Measurements from ENCODE around the gene MYH6. TPM values are rescaled to one million over a fixed set of nuclear protein-coding genes. Genes with fewer than 3 reads are reported as not detected.
A peak's percentile ranks its signal among the peaks of the same experiment; 100 is the strongest.

The MYH6 gene
- total RNA-seq, 1 experiment from 2014 or later: not detected

DNA sequence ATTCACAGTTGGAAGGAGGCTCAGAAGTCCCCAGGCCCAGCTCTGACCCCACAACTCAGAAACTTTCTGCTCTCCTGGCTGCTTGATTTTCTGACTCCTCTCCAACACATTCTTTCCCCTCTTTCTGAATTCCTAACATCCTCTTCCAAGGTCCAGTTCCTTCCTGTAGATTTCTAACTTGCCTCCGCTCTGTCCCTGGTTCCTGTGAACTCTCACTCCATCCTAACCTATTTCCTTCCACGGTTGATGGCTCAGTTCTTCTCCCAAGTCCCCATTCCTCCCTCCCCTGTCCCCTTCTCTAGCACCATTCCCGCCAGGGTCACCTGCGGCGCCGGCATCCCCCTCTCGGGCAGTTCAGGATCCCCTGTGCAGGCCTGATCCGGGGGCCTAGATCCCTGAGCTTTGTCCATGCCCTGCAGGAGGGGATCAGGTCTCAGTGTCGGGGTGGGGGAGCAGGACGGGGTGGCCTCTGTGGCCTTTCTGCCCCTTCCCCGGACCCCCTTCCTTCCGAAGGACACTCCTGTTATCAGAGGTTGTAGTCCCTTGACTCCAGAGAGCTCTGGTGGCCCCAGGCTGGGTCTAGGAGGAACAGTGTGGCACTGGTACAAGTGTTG, 49.4 kb downstream of the MYH6 start:
- DNase-seq (ENCODE audit: low spot score): no peak

GRCh38 chr14:23358042-23358441, 50.0 kb downstream of the MYH6 start:
- no peak for DNase-seq (ENCODE audit: low spot score)

DNA sequence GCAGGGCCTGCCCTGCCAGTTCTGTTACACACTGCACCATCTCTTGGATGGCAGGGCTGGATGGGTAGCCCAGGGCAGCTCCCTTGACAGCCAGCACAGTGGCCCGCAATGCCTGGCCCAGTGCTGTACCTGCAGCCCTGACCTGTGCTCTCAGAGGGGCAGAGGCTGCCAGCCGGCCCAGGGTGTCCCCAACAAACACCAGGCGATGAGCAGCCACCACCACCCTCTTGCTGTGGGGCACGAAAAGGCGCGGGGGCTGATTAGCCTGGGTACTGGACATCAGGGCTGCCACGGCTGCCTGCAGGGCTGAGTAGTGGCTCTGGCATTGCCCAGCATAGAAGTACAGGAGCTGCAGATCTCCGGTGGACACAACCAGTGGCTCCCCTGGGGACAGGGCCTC, 50.8 kb downstream of the MYH6 start:
- no peak for DNase-seq (ENCODE audit: low spot score)

DNA sequence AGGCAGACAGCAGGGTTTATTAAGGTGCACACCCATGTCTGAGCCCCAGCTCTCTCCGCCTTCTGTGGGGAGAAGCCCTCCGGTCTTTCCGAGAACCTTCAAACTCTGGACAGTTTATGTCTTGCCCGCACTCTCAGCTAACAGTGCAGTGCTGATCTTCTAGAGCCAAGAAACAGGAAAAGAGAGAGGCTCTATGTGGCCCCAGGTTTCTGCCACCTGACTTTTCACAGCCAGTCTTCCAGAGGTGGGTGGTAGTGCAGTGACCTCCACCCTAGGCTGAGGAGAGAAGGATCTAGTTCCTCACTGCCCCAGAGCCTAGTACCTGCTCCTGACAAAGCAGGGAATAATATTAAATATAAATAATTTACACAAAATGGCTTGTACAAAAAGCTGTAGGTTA, 51.4 kb downstream of the MYH6 start:
- DNase-seq (ENCODE audit: low spot score): no peak

DNA sequence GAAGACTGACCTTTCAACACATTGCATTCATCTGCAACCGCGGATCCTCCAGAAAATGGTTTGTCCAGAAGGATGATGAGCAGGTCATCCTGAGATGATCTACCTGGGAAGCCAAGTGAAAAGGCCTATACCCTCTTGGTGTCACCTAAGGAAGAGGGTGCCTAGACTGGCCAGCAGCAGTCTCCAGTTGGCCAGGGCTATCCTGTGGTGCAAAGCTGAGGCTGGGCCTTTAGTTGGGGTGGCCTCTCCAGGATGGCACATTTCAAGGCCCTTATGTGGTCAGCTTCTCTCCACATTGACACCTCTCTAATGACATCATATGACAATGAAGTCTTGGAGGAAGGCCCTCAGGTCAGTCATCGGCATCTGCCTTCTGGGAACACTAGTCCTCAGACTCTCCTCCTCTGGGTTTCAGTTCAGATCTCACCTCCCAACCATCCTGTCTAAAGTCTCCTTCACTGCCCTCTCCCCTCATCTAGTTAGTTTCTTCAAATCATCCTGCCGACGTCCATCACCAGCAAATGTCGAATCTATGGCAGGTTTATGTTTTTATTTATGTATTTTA, 52.1 kb downstream of the MYH6 start:
- DNase-seq (ENCODE audit: low spot score): no peak

DNA sequence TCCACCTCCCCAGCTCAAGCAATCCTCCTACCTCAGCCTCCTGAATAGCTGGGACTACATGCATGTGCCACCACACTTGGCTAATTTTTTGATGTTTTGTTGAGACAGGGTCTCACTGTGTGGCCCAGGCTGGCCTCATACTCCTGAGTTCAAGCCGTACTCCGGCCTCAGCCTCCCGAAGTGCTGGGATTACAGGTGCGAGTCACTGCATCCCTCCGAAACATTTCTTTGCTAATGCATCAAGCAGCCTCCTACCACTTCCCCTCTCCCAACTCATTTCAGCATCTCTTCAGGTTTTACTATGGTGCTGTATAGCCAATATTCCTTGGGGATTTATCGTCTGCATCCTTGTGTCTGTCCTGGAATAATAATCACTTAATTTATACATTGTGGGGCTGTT, 53.1 kb downstream of the MYH6 start:
- DNase-seq (ENCODE audit: low spot score): no peak

GRCh38 chr14:23353433-23353780, 54.7 kb downstream of the MYH6 start:
- no peak for DNase-seq (ENCODE audit: low spot score)

GRCh38 chr14:23352506-23353432, 55.3 kb downstream of the MYH6 start, which contains the start of gene SLC22A17:
TSS of gene SLC22A17 (minus strand) at chr14:23352887.
- DNase-seq (ENCODE audit: low spot score): peak; percentile 71

DNA sequence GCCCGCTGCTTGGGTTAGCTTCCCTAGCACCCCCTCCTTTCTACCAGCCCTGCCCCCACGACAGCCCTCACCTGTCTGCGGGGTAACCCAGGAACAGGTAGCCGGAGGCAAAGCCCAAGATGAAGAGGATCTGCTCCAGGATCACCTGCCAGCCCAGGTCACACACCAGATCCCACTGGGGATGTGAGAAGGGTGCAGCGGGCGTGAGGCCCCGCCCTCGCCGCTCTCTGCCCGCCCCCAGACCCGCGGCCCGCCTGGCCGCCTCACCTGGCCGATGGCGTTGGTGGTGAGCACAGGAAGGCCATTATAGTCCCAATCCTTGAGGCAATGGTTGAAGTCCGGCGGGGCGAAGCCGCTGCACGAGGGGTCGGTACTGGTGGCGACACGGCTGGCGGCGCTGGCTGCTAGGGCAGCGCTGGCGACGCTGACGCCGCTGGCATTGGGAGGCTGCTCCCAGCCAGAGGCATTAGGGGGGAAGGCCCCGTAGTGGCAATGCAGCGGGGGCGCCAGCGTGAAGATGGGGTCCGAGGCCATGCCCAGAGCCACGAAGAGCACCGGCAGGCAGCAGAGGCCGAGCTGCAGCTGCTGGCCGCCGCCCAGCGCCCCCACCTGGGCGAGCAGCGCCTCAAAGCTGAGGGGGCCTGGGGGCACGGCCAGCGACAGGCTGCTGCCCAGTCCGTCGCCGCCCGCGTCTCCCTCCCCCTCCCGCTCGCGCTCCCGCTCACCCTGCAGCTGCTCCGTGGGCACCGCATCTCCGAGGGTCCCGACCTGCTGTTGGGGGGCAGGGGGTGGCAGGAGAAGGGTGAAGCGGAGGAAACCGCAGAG, 56.2 kb downstream of the MYH6 start:
- DNase-seq (ENCODE audit: low spot score): no peak

DNA sequence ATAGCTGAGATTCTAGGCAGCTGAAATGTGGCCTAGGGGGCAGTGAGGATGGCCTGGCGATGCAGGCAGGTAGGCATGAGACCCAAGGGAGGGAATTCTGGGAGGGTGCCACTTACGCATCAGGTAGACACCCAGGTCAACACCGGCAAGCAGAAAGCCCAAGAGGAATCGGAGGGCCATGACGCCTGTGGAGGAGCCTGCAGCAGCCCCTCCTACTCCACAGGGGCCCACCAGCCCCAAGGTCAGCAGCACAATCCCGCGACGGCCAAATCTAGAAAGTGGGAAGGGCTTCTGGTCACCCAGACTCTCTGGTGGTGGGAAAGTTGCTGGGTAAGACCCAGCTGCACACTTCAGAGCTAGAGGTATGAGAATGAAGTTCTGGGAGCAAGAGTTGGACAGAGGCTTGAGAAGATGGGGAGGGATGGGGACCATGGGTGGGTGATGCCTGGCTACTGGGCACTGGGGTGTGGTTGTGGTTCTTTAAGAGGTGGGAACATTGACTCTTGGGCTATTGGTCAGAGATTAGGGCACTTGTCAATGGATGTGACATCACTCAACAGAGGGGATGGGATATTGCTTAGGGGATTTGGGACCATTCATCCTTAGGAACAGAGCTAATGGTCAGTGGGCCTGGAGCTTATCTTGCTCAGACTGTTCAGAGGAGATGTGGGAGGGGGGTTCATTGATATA, 58.8 kb downstream of the MYH6 start:
- DNase-seq (ENCODE audit: low spot score): no peak

DNA sequence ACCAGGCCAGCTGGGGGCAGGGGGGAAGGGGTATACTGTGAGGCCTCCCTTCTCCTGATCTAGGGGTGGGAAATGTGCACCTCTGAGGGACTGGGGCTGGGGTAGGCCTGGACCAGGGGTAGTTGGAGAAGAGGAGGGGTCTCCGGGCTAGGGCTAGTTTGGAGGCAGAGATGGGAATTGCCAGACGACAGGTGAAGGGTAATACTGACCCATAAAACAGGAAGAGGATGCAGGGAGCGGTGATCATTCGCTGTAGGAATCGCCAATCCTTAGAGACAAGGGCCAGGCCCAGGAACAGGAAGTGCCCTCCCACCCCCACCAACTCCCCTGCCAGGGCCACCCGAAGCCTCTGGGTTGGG, 59.8 kb downstream of the MYH6 start:
- no peak for DNase-seq (ENCODE audit: low spot score)

DNA sequence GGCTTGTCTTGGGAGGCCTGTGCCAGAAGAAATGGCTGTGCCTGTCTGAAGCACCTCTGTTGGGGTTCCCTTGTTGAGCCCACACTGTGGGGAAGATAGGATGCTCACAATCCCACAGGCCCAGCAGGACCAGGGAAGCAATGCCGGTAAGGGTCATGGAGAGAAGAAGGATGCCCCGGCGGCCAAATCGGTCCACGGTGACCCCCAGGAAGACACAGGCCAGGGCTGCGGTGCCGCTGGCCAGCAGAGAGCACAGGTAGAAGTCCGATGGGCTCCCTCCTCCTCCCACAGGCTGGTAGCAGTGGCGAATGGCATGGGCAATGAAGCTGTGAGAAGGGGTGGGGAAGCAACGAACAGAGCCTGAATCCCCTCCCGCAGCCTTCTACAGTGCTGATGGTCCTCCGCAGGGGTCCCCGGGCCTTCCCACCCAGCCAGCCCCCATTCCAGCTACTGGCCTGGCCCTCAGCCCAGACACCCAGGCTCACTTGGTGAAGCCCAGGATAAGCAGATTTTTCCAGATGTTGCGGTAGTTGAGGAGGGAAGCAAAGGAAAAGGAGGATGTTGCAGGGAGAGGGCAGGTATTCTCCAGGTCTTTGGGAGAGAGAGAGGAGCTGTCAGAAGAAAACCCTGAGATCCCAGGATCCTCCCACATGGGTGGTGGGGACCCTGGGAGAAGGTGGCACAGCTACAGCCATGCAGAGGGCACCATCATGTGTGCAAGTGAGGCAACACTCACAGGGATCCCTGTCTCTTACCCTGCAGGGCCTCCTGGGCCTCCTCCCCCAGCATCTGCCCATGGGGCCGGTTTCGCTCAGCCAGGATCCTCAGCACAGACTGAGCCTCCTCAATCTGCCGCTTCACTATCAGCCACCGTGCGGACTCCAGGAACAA, 60.4 kb downstream of the MYH6 start:
- no peak for DNase-seq (ENCODE audit: low spot score)

DNA sequence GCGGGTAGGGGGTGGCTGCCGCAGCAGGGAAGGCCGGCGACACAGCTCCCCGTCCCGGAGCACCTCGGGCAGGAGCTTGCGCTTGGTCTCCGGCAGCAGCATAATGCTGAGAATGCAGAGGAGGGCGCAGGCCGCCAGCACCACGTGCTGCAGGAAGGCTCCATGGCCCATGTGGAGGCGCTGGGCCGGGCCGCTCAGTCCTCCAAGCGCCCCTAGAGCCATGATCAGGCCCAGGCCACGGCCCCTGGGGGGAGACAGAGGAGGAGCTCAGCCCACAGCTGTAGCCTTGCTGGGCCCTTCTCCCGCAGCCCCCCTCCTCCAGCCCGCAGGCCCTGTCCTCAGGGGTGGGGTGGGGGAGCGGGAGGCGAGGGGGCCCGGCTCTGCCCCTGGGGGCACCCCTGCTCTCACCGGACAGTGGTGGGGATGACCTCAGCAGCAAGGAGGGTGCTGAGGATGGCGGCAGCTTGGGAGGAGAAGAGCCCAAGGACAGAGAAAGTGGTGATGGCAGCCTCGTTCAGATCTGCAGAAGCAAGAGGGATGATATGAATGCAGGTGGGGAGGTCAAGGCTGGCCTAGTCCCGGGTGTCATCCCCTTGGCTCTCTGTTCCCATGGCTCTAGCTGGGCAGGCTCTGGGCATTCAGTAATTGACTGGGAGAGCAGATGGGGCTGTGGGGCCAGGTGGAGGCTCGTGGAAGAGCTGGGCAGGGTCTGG, 61.2 kb downstream of the MYH6 start:
- DNase-seq (ENCODE audit: low spot score): no peak

GRCh38 chr14:23345987-23346692, 61.9 kb downstream of the MYH6 start:
- no peak for DNase-seq (ENCODE audit: low spot score)

GRCh38 chr14:23344481-23344880, 63.6 kb downstream of the MYH6 start:
- DNase-seq (ENCODE audit: low spot score): no peak

DNA sequence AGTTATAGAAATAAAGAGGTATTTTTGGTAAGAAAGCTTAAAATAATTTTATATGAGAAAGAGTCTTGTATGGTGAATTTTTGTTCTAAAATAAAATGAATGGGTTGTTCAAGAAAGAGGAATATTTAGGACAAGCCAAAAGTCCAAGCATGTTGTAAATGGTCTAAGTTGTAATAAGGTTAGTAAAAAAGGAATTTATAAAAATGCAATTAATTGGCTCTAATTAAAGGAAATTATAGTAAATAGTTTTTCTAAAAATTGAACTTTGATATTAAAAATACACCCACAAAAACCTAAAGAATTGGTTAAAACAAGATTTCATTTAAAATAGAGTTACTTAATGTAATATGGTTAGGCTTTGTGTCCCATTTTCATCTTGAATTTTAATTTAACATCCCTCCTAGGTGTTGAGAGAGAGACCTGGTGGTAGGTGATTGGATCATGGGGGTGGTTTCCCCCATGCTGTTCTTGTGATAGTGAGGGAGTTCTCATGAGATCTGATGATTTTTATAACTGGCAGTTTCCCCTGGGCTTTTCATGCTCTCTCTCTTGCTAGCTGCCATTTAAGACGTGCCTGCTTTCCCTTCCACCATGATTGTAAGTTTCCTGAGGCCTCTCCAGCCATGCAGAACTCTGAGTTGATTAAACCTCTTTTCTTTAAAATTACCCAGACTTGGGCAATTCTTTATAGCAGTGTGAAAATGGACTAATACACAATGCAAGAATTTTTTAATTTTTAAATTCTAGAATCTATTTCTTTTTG, 68.4 kb downstream of the MYH6 start:
- DNase-seq (ENCODE audit: low spot score): no peak

GRCh38 chr14:23335623-23336022, 72.5 kb downstream of the MYH6 start:
- DNase-seq (ENCODE audit: low spot score): no peak

All from H4 (cell line).